ENCODE results near the gene ZCWPW2. TPM values are rescaled to one million over a fixed set of nuclear protein-coding genes. Genes with fewer than 3 reads are reported as not detected.

The ZCWPW2 gene
- total RNA-seq, 1 experiment from 2014 or later: not detected

DNA sequence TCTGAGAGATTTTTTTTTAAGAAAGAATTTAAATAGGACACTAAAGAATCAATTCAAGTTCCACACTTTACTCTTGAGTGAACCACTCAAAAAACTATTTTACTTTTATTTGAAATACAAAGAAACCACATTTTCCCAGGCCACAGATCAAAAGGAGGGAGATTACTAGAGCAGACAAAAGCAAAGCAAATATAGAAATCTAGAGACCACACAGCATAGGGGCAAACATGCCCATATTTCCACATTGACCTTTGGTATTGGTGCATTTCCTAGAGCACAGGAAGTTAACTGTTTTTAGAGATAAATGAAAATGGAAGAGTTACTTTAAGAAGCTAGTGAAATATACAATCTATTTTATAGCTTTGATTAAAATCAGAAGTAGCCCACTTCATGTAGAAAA is 27.5 kb upstream of the ZCWPW2 start:
- H3K4me3 Mint-ChIP-seq (ENCODE audit: low read depth, unreplicated experiment): no peak overlapping the region
- peaks cover 9% of the 10 kb centered on the region for H3K36me3 Mint-ChIP-seq (ENCODE audit: insufficient read depth, unreplicated experiment)

DNA sequence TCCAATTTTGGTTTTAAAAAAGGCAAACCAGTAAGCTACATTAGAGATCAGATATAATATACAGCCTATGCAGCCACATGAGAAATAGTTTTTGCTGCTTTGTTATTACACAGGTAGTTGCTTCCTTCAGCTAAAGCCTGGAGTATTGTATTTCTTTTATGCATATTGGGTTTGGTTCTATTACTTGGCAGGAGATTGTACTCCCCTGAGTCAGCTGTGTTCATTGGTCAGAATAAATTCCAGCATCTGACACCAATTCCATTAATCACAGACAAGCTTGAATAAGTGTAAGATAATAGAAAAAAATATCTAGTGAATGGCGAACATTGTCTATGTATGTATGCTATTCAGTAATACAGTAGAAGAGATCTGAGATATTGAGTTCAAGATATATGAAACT is 26.1 kb upstream of the ZCWPW2 start:
- H3K4me1 Mint-ChIP-seq (ENCODE audit: low read depth, unreplicated experiment): no peaks in the 10 kb centered on the region
- no peak overlapping the region for H3K27ac Mint-ChIP-seq (ENCODE audit: unreplicated experiment)
- no TSS peak for BruUV-seq (replicated peaks)
- no peaks in the 10 kb centered on the region for H3K27me3 Mint-ChIP-seq (ENCODE audit: unreplicated experiment)
- DNase-seq: no peak
- no peaks in the 10 kb centered on the region for H3K9me3 Mint-ChIP-seq (ENCODE audit: low read depth, unreplicated experiment)
- TF ChIP-seq, protein P1, sequence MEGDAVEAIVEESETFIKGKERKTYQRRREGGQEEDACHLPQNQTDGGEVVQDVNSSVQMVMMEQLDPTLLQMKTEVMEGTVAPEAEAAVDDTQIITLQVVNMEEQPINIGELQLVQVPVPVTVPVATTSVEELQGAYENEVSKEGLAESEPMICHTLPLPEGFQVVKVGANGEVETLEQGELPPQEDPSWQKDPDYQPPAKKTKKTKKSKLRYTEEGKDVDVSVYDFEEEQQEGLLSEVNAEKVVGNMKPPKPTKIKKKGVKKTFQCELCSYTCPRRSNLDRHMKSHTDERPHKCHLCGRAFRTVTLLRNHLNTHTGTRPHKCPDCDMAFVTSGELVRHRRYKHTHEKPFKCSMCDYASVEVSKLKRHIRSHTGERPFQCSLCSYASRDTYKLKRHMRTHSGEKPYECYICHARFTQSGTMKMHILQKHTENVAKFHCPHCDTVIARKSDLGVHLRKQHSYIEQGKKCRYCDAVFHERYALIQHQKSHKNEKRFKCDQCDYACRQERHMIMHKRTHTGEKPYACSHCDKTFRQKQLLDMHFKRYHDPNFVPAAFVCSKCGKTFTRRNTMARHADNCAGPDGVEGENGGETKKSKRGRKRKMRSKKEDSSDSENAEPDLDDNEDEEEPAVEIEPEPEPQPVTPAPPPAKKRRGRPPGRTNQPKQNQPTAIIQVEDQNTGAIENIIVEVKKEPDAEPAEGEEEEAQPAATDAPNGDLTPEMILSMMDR (IDR thresholded peaks at IDR 0.05; ENCODE audit: unreplicated experiment): no peak
- CTCF ChIA-PET: interaction anchor here (0.6 kb wide), 1 partner anchor 1180 kb away, joined by 3 read pairs; no protein-coding TSS in a partner anchor
- H3K4me3 Mint-ChIP-seq (ENCODE audit: low read depth, unreplicated experiment): no peak overlapping the region
- peaks cover 9% of the 10 kb centered on the region for H3K36me3 Mint-ChIP-seq (ENCODE audit: insufficient read depth, unreplicated experiment)
- intact Hi-C loops (cut with micrococcal nuclease; ENCODE audit: unreplicated experiment): no loop called here

More for the DNA sequence above, 27.5 kb upstream of the ZCWPW2 start:
- no peak for DNase-seq
- intact Hi-C loops (cut with micrococcal nuclease; ENCODE audit: unreplicated experiment): no loop called here
- Mint-ChIP-seq H3K27ac (ENCODE audit: unreplicated experiment) (no peak overlapping the region), H3K9me3 (ENCODE audit: low read depth, unreplicated experiment) (no peaks in the 10 kb centered on the region), H3K4me1 (ENCODE audit: low read depth, unreplicated experiment) (no peaks in the 10 kb centered on the region), H3K27me3 (ENCODE audit: unreplicated experiment) (no peaks in the 10 kb centered on the region)
- CTCF ChIA-PET: no interaction called here
- BruUV-seq (replicated peaks): no TSS peak
- TF ChIP-seq, protein P1 (IDR thresholded peaks at IDR 0.05; ENCODE audit: unreplicated experiment): no peak

DNA sequence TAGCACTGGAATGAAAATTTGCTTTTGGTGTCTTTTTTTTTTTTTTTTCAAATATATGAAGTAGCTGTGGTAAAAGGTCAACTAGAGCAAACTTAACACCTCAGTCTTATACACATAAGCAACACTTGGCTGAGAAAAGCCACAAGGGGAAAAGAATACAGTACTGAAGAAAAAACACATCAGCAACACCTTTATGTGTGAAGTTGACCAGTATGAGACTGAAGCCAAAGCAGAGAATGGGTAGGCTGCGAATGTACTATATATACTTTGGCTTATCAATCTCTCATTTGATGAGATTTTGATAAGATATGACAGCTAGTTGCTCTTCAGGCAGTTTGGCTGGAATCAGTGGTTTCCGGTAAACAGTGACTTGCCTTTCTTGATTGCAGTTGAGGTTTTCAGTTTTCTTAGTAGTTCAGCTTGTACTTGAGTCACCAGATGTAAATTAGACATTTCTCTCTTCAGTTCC is 22.0 kb upstream of the ZCWPW2 start:
- H3K27ac Mint-ChIP-seq (ENCODE audit: unreplicated experiment): no peak overlapping the region
- H3K9me3 Mint-ChIP-seq (ENCODE audit: low read depth, unreplicated experiment): no peaks in the 10 kb centered on the region
- CTCF ChIA-PET: interaction anchor here (1.0 kb wide), 1 partner anchor 614 kb away, joined by 3 read pairs; no protein-coding TSS in a partner anchor
- no peaks in the 10 kb centered on the region for H3K27me3 Mint-ChIP-seq (ENCODE audit: unreplicated experiment)
- no peak overlapping the region for H3K4me3 Mint-ChIP-seq (ENCODE audit: low read depth, unreplicated experiment)
- H3K4me1 Mint-ChIP-seq (ENCODE audit: low read depth, unreplicated experiment): no peaks in the 10 kb centered on the region
- peaks cover 9% of the 10 kb centered on the region for H3K36me3 Mint-ChIP-seq (ENCODE audit: insufficient read depth, unreplicated experiment)
- intact Hi-C loops (cut with micrococcal nuclease; ENCODE audit: unreplicated experiment): no loop called here
- TF ChIP-seq, protein P1 (IDR thresholded peaks at IDR 0.05; ENCODE audit: unreplicated experiment): no peak
- no TSS peak for BruUV-seq (replicated peaks)
- no peak for DNase-seq

- intact Hi-C loops (cut with micrococcal nuclease; ENCODE audit: unreplicated experiment): loop anchor here (1.0 kb wide), 1 partner anchor 616 kb away; no protein-coding TSS in a partner anchor
- H3K4me3 Mint-ChIP-seq (ENCODE audit: low read depth, unreplicated experiment): no peak overlapping the region
- H3K36me3 Mint-ChIP-seq (ENCODE audit: insufficient read depth, unreplicated experiment): peaks cover 9% of the 10 kb centered on the region
- TF ChIP-seq, protein P1 (IDR thresholded peaks at IDR 0.05; ENCODE audit: unreplicated experiment): peak; percentile 13
- BruUV-seq (replicated peaks): no TSS peak
- no peak for DNase-seq
- CTCF ChIA-PET: interaction anchor here (0.5 to 2.1 kb wide), 4 partner anchors 11 to 1041 kb away, joined by 4 to 8 read pairs (median 6); partner anchors contain the start of gene EOMES
- H3K27me3 Mint-ChIP-seq (ENCODE audit: unreplicated experiment): no peaks in the 10 kb centered on the region
- no peaks in the 10 kb centered on the region for H3K9me3 Mint-ChIP-seq (ENCODE audit: low read depth, unreplicated experiment)
- no peaks in the 10 kb centered on the region for H3K4me1 Mint-ChIP-seq (ENCODE audit: low read depth, unreplicated experiment)
- H3K27ac Mint-ChIP-seq (ENCODE audit: unreplicated experiment): no peak overlapping the region
Observed at GRCh38 chr3:28328188-28329151, 20.1 kb upstream of the ZCWPW2 start.

All from Calu3 (cell line).